GM21515 (cell line): ENCODE measurements around the gene MRPL14.

Experiments
- ATAC-seq: cut with Tn5 transposase; IDR thresholded peaks from one replicate; pipeline ENCODE4 v1.9.1; 2021; ENCODE audit not compliant: unreplicated experiment

The MRPL14 gene

DNA sequence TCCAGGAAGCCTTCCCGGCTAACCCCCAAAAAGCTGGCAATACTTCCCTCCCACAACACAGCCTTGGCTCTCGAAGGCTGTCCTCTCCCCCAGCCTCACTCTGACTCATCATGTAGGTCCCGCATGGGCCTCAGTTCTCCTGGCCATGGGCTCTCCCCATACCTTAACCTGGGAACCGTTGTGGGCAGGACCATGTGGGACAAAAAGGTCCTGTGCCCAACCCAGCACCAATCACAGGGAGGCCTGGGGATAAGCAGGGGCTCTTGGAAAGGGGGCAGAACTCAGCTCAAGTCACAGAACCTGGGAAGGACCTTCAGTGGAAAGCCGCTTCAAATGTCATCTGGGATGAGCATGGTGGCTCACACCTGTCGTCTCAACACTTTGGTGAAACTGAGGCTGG, 45.5 kb downstream of the MRPL14 start:
- ATAC-seq: no peak

DNA sequence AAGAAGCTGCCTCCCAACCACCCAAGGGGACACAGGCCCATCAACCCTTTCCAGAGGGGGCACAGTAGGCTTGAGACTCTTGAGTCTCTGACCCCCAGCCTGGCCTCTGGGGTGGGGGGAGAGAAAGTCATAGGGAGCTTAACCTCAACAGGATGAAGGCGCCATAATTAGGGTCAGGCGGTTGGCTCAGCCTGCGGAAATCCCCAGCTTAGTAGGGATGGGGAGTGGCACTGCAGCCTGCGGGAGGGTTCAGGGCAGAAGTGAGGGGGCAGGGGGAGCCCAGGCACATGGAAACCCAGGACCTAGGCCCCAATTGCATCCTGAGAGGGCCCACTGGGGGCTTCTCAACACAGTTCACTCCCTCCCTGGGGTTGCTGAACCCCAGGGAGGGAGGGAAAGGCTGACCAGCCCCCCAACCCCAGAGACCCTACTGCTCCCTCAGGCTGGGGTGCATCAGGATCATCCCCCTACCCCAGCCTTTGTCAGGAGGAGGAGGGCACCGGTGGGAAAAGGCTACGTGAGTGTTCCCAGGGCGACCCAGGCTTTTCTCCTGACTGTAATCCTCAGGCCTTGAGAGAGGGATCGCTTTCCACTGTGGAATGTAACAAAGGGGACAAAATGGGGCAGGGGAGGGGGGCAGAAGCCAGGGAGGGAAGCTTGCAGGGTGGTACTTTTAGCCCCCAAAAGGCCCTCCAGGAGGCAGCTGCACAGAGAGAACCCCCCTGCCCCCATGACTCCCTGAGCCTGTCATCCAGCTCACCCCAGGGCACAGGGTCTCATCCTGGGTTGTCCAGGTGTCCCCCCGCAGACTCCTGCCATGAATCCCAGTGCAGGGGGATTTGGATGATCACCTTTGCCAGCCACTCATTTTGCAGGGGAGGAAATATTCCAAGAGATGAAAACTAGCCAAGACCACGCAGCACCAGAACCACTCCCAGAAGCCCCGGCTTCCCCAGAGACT, 46.4 kb downstream of the MRPL14 start:
- no peak for ATAC-seq

DNA sequence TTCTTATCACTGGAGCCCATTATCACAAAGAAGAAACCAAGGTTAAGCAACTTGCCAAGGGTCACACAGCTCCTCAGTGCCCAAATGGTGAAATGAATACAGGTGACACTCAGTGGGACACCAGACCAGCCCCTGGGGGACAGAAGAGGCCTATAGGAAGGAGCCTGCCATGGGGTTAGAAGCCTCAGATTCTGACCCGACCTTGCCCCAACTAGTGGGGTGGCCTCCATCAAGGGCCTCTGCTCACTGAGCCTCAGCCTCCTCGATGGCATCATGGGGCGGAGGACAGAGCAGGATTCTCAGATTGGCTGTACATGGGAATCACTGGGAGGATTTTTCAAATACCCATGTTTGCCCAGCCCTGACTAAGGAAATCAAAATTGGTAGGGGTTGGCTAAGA, 47.6 kb downstream of the MRPL14 start:
- ATAC-seq: no peak

DNA sequence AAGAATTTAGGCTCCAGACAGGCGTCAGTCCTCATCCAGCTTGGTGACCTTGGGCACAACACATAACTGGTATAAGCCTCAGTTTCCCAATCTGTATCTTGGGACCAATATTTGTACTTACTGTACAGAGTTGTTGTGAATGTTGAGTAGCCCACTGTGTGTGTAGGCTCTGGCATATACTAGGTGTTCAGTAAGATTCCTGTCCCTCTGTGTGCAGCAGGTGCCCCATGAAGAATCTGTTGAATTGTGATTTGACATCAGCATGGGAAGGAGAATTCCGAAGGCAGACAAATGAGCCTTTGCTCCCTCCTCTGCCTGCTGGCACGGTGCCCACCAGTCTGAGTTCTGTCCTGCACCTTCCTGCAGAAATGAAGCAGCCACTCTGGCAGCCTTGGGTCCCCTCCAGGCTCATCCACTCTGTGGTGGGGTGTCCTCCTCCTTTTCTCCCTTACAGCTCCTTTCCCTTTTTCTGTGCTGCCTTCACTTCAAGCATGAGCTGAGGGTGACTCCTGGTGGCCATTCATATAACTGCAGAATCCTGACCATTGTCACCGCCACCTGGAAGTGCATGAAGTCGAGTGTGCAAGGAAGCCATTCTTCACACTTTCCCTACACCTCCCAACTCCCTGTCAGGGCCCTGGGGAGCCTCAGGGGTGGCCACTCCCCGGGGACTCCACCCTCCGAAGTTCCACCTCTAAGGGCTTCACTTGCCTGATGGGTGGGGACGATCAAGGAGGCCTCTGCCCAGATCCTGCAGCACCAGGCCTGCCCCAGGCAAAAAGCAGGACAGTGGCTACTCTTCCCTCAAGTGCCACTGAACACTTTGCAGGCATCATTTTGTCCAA, 48.2 kb downstream of the MRPL14 start:
- ATAC-seq: no peak

GRCh38 chr6:44078219-44078826, 48.9 kb downstream of the MRPL14 start:
- no peak for ATAC-seq

- no peak for ATAC-seq
Measured at GRCh38 chr6:44077214-44077946, 49.9 kb downstream of the MRPL14 start.

GRCh38 chr6:44076356-44077213, 50.7 kb downstream of the MRPL14 start:
- no peak for ATAC-seq

DNA sequence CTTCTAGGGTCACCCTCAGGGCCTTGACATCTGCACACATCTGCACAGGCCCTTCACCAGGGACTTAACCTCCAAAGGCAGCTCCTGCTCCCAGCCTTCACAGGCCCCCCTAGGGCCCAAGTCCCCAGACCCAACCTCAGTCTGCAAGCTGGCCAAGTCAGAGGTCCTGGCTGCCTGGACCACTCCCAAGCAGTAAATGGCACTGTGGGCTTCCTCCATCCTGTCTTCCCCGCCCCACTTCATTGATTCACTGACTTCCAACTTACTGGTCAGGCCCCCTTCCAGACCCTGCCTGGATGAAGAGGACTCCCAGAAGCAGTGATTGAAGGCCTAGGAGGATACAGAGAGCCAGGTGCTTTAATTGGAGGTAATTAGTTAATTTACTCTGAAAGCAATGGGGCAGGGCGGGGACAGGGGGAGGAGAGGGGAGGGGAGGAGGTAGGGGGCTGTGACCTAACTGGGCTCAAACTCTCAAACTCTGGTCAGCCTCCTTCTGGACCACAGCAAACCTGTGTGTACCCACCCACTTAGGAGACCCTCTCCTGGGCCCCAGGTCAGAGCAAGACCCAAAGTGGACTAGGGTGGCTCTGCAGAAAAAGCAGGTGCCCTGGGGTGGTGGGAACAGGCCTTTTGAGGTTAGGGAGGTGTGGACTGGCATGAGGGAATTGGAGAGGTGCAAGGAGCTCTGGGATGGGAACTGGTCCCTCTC, 51.5 kb downstream of the MRPL14 start:
- no peak for ATAC-seq

DNA sequence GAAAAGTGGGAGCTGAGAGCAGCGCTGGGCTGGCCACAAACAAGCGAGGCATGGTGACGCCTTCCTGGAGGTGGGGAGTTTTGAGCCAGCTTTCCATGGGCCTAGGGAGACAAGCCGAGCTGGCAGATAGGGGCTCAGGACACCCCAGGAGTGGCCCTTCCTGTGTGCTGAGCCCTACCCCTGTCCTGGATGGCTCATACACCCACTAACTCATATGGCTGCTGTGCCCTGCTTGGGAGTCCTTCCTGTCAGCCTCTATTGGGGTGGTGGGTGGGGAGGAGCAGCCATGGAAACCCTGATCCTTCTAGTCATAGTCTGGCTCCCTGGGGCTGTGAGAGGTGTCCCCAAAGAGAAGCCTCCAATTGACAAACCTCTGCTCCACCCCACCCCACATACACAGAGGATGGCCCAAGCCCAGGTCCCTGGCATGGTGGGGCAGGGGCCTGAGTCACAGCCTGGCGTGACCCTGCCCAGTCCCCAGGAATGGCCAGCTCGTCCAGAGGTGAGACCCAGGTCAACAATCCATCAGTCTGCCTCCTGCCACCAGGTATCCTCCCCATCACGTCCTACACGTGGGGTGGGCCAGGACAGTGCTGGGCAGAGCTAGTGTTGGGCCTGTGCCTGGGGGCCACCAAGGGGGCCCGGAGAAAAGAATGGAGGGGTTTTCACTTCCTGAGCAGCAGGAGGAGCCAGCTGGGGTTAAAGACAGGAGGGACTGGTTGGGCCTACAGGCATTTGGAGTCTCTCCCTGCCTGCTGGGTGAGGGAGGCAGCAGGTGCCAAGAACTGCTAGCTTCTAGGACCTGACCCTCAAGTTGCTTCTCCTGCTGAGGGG, 52.2 kb downstream of the MRPL14 start:
- no peak for ATAC-seq

DNA sequence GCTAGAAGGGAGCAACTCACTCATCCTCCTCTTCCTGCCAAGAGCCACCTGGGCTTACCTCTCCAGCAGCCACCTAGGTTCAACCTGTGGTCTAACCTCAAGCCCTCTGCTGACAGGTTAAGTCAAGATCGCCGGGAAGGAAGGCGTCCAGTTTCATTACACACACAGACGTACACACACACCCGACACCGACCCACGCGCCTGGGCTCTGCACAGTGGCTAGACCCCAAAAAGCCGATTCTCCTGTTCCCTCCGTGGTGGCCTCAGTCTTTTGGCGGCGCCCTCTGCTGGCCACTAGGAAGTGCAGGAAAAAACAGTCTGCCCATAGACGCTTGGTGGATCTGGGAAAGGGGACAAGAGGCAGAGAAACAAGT, 52.8 kb downstream of the MRPL14 start:
- peak; percentile 31 for ATAC-seq

DNA sequence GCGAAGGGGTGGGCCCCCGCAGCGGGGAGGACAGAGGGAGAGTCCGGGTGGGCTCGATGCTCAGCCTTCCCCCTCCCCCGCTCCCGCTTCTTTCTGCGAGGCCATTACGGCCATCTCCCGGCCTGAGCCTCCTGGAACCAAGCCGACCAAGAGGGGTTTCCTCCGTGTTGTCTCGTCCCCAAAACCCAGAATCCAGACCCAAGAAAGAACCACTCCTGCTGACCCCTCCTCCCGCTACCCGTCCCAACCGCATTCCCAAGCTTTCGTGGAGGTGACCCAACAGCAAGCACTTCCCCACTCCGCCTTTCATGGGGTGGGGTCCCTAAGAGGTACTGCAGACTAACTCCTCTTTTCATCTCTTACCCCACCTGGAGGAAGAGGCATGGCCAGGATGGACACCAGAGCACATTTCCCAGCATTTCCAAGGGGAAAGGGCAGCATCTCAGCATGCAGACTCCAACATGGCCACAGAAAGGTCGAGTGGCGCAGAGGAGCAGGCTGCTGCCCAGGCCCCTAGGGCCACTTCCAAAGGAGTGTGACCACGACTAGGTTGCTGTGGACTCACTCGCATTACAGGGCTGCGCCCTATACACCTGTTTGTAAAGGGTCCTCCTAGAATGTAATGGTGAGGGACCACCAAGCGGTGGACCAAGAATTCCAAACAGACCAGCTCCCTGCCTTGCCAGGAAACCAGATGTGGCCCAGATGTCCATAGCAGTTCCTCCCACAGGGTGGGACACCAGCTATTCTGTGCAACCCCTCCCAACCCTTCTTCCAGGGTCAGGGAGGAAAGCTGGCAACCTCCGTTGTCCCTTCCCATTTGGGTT, 53.4 kb downstream of the MRPL14 start:
- ATAC-seq: no peak

DNA sequence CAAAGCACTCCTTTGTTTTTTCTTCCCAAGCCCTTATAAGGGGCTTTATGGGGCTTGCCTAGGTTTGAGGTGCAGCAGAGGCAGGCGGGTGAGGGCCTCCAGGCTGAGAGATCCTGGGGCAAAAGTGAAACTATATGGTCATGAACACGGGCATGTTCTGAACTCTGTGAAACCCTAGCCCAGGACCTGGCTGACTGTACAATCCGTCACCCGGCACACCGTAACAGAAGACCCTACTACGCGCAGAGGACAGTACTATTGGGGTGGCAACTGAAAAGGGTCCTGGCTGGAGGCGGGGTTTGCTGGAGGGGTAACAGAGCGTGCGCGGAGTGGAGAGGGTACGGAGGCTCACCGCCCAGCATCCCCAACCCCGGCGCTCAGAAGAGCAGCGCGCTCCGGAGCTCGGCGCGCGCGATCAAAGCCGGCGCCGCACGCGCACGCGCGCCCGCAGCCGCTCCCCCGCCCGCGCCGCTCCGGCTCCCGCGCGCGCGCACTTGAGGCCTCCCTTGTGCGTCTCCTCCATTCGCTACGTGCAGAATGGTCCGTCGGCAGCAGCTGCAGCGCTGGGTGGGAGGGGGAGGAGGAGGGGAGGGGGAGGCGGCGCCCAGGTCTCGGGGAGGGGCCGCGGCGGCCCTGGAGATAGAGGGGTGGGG, 54.2 kb downstream of the MRPL14 start:
- ATAC-seq: peak; percentile 52

DNA sequence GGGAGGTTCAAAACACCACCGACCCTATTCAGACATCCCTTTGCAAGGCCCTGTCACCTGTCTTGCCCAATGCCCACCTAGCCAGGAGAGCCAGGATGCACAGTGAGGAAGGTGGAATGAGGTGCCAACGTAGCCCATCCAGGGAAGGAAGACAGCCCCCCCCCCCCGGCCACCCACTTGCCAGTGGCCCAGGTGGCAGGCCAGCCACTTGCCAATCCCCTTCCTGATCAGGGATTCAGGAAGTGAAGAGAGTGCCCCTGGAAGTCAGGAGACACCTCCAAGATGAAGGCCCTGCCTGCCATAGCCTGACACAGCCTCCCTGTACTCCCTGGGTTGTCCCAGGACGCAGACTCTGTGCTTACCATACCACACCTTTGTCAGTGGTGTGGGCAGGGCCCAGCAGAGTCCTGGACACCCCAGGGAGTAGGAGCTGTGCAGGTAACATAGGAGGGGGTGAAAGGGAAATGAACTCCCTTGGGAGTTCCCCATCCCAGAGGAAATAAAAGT, 54.7 kb downstream of the MRPL14 start:
- peak; percentile 3 for ATAC-seq

DNA sequence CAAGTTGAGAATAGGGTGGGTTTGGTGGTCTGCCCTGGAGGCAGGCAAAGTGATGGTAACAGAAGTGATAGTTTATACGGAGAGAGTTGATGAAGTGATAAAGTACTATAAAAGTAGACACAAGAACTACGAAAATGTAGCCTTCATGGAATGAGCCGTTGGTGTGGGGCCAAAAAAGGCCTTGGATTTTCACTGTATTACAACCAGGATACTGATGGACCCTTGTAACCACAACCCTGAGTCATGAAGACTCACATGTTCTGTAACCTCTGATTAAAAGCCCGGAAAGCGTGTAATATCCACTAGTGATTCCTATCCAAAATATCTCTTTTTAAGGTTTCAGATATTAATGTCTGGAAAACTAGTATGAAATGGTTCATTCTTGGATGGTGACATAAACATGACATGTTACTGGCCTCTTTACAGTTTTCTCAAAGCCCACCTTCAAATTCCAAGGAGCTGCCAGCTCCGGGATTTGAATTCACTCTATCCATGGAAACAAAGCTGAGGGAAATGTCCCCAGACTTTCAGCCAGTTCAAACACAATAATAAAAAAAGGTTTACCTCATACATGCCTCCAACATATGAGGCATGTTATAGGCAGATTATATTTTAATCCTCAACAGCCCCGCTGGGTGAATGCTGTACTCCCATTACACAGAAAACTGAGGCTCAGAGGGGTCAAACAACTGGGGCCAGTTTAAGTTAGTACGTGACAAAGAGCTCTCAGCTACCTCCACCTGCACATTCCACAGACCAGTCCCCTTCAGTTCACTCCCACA, 55.4 kb downstream of the MRPL14 start:
- no peak for ATAC-seq

GRCh38 chr6:44068607-44069296, 58.5 kb downstream of the MRPL14 start:
- ATAC-seq: no peak
